Esophagus muscularis mucosa (tissue), 4 donors: Measurements from ENCODE around the gene KCTD5. TPM values are rescaled to one million over a fixed set of nuclear protein-coding genes. Genes with fewer than 3 reads are reported as not detected.

Experiments
- DNase-seq: peaks from one replicate; pipeline ENCODE4 v3.0.0-alpha.2; 2017; ENCODE audit errors: extremely low spot score
- H3K27ac ChIP-seq, 4 donors: fragments of 200-600 bp; sonication (generic); replicated peaks in 1 of 4; 1 replicate in 3 of 4; 2 replicates in 1 of 4; pipeline ENCODE4 v1.5.1; 2016 to 2019; ENCODE audit warnings: mild to moderate bottlenecking in 1 of 4
- H3K27me3 ChIP-seq, 4 donors: fragments of 200-600 bp; sonication (generic); one replicate each; pipeline versions ENCODE4 v1.5.1 to v1.6.0; 2016 to 2019
- H3K36me3 ChIP-seq, 4 donors: fragments of 200-600 bp; sonication (generic); one replicate each; pipeline ENCODE4 v1.5.1; 2016 to 2019
- H3K4me1 ChIP-seq, 4 donors: fragments of 200-600 bp; sonication (generic); one replicate each; pipeline ENCODE4 v1.5.1; 2016 to 2019
- H3K4me3 ChIP-seq, 4 donors: fragments of 200-600 bp; sonication (generic); 1 replicate in 2 of 4; 2 replicates in 2 of 4; pipeline ENCODE4 v1.5.1; 2016 to 2019; ENCODE audit warnings: mild to moderate bottlenecking in 4 of 4, moderate library complexity in 1 of 4
- H3K9me3 ChIP-seq, 4 donors: fragments of 200-600 bp; sonication (generic); 1 replicate in 3 of 4; 2 replicates in 1 of 4; pipeline ENCODE4 v1.5.1; 2016 to 2019
- CTCF ChIP-seq, 3 experiments: fragments of 200-600 bp in 2 of 3; fragments of 450-650 bp in 1 of 3; sonication (generic) in 2 of 3; IDR thresholded peaks; one replicate each; pipeline ENCODE4 v1.5.1; 2017 to 2019; ENCODE audit warnings: antibody characterized with exemption in 3 of 3, mild to moderate bottlenecking in 2 of 3, moderate library complexity in 1 of 3
- EP300 ChIP-seq: sonication (generic); formaldehyde crosslinking; IDR thresholded peaks from one replicate; pipeline ENCODE4 v1.6.1; 2017; ENCODE audit warnings: antibody characterized with exemption
- POLR2A ChIP-seq: fragments of 450-650 bp; IDR thresholded peaks from one replicate; pipeline ENCODE4 v1.6.1; 2017; ENCODE audit warnings: antibody characterized with exemption, moderate library complexity, mild to moderate bottlenecking, low read depth
- POLR2AphosphoS5 ChIP-seq, 2 donors: sonication (generic); formaldehyde crosslinking; IDR thresholded peaks; one replicate each; pipeline ENCODE4 v1.6.1; 2017; ENCODE audit warnings: antibody characterized with exemption in 2 of 2
- WGBS: methylation state at CpG from one replicate; pipeline ENCODE4 v1.1.5; 2018; 5-methylcytosine and 5-hydroxymethylcytosine counted together
- intact Hi-C: fragments of 100-400 bp; cut with DNase I; formaldehyde crosslinking; loops from one replicate; pipeline ENCODE4 v1.15.1; 2023
- total RNA-seq, 4 donors: library from RNA; depleted of rRNA; stranded (reverse); fragments of >200 nt; gene quantifications; one replicate each; pipeline versions ENCODE4 v1.1.0 to v1.2.1, GENCODE V29; 2016

Gene KCTD5
- total RNA-seq, 4 donors from 2014 or later: 9.1 to 22.1 (median 15.7) TPM

DNA sequence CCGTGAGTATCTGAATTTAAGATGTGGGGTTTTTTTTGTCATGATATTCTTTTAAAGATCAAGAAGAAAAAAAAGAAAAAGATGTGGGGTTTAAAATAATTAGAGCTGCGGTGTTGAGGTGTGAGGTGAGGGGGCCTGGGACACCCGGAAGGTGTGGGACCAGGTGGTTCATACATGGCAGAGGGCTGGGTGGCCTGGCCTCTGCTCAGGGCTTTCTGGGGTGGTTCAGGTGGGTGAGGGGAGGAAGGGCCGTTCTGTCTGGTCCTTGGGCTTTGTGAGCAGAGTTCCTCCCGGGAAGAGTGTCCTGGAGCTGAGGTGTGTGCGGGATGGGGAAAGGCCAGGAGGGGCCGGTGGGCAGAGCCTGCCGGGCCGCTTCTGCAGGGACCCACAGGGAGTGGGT is 32.7 kb downstream of the KCTD5 start:
- Histone ChIP-seq H3K27ac (no peak overlapping the region), H3K27me3 (peaks cover 0 to 21% (median 2%) of the 10 kb centered on the region in 4 donors), H3K4me3 (no peak overlapping the region), H3K9me3 (no peaks in the 10 kb centered on the region), H3K4me1 (peaks cover 8 to 19% (median 16%) of the 10 kb centered on the region in 4 donors), H3K36me3 (peaks cover 0 to 2% (median under 1%) of the 10 kb centered on the region in 4 donors)
- intact Hi-C loops: loop anchor here (10.0 kb wide), 1 partner anchor 150 kb away; no protein-coding TSS in a partner anchor
- WGBS: 24% methylated on average over 9 of the region's 9 CpGs
- no peak for TF ChIP-seq EP300
- TF ChIP-seq CTCF (IDR thresholded peaks at IDR 0.05): no peak
- TF ChIP-seq POLR2AphosphoS5 (IDR thresholded peaks at IDR 0.05): no peak
- no peak for TF ChIP-seq POLR2A
- no peak for DNase-seq

GRCh38 chr16:2715519-2715918 is 33.2 kb downstream of the KCTD5 start:
- DNase-seq: no peak
- peaks cover 8 to 23% (median 20%) of the 10 kb centered on the region in 4 donors for H3K4me1 ChIP-seq
- intact Hi-C loops: loop anchor here (10.0 kb wide), 1 partner anchor 149 kb away; no protein-coding TSS in a partner anchor
- no peak overlapping the region for H3K27ac ChIP-seq
- no peaks in the 10 kb centered on the region for H3K9me3 ChIP-seq
- peaks cover 0 to 21% (median 2%) of the 10 kb centered on the region in 4 donors for H3K27me3 ChIP-seq
- WGBS: 2% methylated on average over 12 of the region's 33 CpGs
- no peak for TF ChIP-seq CTCF (IDR thresholded peaks at IDR 0.05)
- TF ChIP-seq EP300: no peak
- TF ChIP-seq POLR2A: no peak
- no peak for TF ChIP-seq POLR2AphosphoS5 (IDR thresholded peaks at IDR 0.05)
- no peaks in the 10 kb centered on the region for H3K36me3 ChIP-seq
- H3K4me3 ChIP-seq: peak overlapping the region in 1 of 4 donors; percentile 6

- TF ChIP-seq EP300 (no peak), POLR2A (no peak), CTCF (IDR thresholded peaks at IDR 0.05) (no peak), POLR2AphosphoS5 (IDR thresholded peaks at IDR 0.05) (no peak)
- peaks cover 8 to 28% (median 25%) of the 10 kb centered on the region in 4 donors for H3K4me1 ChIP-seq
- no peak overlapping the region for H3K27ac ChIP-seq
- WGBS: 61% methylated on average over 16 of the region's 17 CpGs
- peak overlapping the region in 1 of 4 donors; percentile 6 for H3K4me3 ChIP-seq
- DNase-seq: no peak
- H3K27me3 ChIP-seq: peaks cover 0 to 21% (median 2%) of the 10 kb centered on the region in 4 donors
- no peaks in the 10 kb centered on the region for H3K9me3 ChIP-seq
- intact Hi-C loops: loop anchor here (10.0 kb wide), 1 partner anchor 149 kb away; no protein-coding TSS in a partner anchor
- no peaks in the 10 kb centered on the region for H3K36me3 ChIP-seq
These were observed 33.9 kb downstream of the KCTD5 start for GRCh38 chr16:2715966-2716885.

DNA sequence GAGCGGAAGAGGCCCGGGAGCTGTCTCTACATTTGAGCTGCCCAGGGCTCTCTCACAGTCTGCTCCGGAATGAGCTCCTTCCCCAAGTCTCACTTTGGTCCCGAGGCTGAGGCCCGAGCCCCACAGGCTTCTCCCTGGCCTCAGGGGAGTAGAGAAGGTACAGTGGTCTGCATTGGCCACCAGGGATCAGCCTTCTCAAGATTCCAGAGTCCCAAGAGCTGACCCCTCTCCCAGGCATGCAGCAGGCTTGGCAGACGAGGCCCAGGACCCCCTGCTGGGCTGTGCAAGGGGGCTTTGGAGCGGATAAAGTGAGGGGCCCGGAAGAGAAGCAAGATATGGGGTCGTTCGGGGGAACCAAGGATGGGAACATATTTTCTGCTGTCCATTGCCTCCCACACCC is 34.6 kb downstream of the KCTD5 start:
- DNase-seq: no peak
- no peak overlapping the region for H3K4me3 ChIP-seq
- TF ChIP-seq CTCF (IDR thresholded peaks at IDR 0.05): no peak
- TF ChIP-seq POLR2A: no peak
- TF ChIP-seq EP300: no peak
- TF ChIP-seq POLR2AphosphoS5 (IDR thresholded peaks at IDR 0.05): no peak
- no peaks in the 10 kb centered on the region for H3K36me3 ChIP-seq
- peaks cover 14 to 35% (median 31%) of the 10 kb centered on the region in 4 donors for H3K4me1 ChIP-seq
- intact Hi-C loops: loop anchor here (10.0 kb wide), 1 partner anchor 148 kb away; no protein-coding TSS in a partner anchor
- 96% methylated on average over 5 of the region's 10 CpGs for WGBS
- peaks cover 0 to 21% (median 2%) of the 10 kb centered on the region in 4 donors for H3K27me3 ChIP-seq
- H3K27ac ChIP-seq: no peak overlapping the region
- H3K9me3 ChIP-seq: no peaks in the 10 kb centered on the region
